HG03135 (cell line): ENCODE measurements around the gene TMC6.
"Not testable (repeated sequence)": the region's sequence is repeated elsewhere in the genome, so short reads cannot be mapped to it uniquely, and the experiment has no call there.

Experiments
- ATAC-seq: cut with Tn5 transposase; IDR thresholded peaks from one replicate; pipeline ENCODE4 v1.9.1; 2021; ENCODE audit warnings: mild to moderate bottlenecking, moderate library complexity; ENCODE audit not compliant: unreplicated experiment

TMC6 gene

GRCh38 chr17:78082988-78083387 lies 45.6 kb downstream of the TMC6 start:
- no peak for ATAC-seq

- ATAC-seq = not testable (repeated sequence)
Observed at GRCh38 chr17:78082355-78082872, 46.1 kb downstream of the TMC6 start.

GRCh38 chr17:78081551-78081950 lies 47.0 kb downstream of the TMC6 start:
- ATAC-seq = no peak

- ATAC-seq = no peak
Observed at GRCh38 chr17:78079253-78079652, 49.3 kb downstream of the TMC6 start.

- ATAC-seq = no peak
Observed at GRCh38 chr17:78075545-78075944, 53.0 kb downstream of the TMC6 start.

GRCh38 chr17:78075011-78075410 lies 53.5 kb downstream of the TMC6 start:
- no peak for ATAC-seq

GRCh38 chr17:78072961-78073360 lies 55.6 kb downstream of the TMC6 start:
- no peak for ATAC-seq

GRCh38 chr17:78069695-78070094 lies 58.9 kb downstream of the TMC6 start:
- no peak for ATAC-seq

- ATAC-seq = not testable (repeated sequence)
Observed at GRCh38 chr17:78066976-78067375, 61.6 kb downstream of the TMC6 start.

- no peak for ATAC-seq
Observed at GRCh38 chr17:78064708-78065107, 63.8 kb downstream of the TMC6 start.

- no peak for ATAC-seq
Observed at GRCh38 chr17:78063489-78063888, 65.1 kb downstream of the TMC6 start.

- ATAC-seq = no peak
Observed at GRCh38 chr17:78062596-78062995, 66.0 kb downstream of the TMC6 start.
